K562 (cell line): ENCODE data around the gene UQCC5.

Source experiments
- GABPA ChIP-seq: fragments of 200-800 bp; sonication (Bioruptor generic); conservative IDR thresholded peaks from 2 replicates; pipeline ENCODE4 v1.6.1; 2016; ENCODE audit warnings: low read depth, missing genetic modification characterization, missing compliant biosample characterization
- HDGF ChIP-seq: fragments of 450-650 bp; IDR thresholded peaks from 2 replicates; pipeline ENCODE4 v1.6.1; 2016
- KAT7 ChIP-seq: sonication (generic); formaldehyde crosslinking; IDR thresholded peaks from 2 replicates; pipeline ENCODE4 v1.8.0; 2022; ENCODE audit warnings: missing genetic modification reagents, mild to moderate bottlenecking, borderline replicate concordance
- SMAD2 ChIP-seq: fragments of 150-350 bp; IDR thresholded peaks from 2 replicates; pipeline ENCODE4 v1.6.1; 2014; ENCODE audit warnings: low read depth, mild to moderate bottlenecking, low read length
- ZNF764 ChIP-seq: fragments of 250-450 bp; sonication (Bioruptor Pico); IDR thresholded peaks from 2 replicates; pipeline ENCODE4 v1.4.0; 2020; ENCODE audit warnings: low read depth, mild to moderate bottlenecking, moderate library complexity
- TF ChIP-seq, protein P1 (sequence below): fragments of 250-450 bp; sonication (Bioruptor Pico); IDR thresholded peaks from 2 replicates; pipeline ENCODE4 v1.8.0; 2021; ENCODE audit warnings: borderline replicate concordance, mild to moderate bottlenecking, moderate library complexity; ENCODE audit not compliant: poor library complexity, severe bottlenecking

DNA sequence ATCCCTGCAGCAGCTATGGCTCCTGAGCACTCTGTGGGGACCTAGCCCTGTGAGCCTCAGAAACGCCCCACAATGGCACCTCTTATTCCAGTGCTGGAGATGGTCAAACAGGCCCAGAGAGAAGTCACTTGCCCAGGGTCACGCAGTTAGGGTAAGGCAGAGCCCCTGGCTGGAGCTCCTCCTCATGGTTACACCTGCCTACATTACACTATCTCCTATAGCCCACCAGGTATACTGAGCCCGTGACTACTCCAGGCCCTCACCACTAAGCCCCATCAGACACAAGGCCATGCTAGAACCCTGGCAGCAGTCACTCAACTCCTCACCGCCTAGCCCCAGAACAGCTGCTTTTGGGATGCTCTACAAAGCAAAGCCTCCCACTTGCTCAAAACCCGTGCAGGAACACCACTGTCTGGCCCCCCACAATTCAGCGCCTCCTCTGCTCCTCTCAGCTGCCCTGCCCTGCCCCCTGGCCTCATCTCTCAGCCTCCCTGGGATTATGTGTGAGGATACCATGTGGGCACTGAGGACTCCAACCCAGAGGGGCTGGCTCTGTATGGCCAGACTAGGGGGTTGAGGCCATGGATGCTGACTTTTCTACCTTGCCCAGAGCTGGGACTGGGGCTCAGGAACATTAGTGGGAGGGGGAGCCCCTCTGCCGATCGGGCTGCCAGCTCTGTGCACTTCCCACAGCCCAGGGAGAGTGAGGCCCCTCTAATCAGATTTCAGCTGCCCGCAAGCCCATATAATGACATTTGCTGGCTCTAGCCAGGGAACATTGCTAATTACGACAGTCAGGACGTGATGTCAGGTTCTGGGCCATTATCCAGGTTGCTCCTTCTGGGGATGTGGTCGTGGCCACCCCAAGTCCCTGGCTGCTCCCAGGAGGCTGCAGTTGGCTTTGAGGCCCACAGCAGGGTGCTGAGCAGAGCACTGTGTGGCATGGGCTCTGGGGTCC is 6.8 kb upstream of the UQCC5 start:
- TF ChIP-seq, protein P1, sequence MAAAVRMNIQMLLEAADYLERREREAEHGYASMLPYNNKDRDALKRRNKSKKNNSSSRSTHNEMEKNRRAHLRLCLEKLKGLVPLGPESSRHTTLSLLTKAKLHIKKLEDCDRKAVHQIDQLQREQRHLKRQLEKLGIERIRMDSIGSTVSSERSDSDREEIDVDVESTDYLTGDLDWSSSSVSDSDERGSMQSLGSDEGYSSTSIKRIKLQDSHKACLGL (CRISPR knock-in tag) = no peak
- TF ChIP-seq GABPA (tag) = no peak
- TF ChIP-seq HDGF = no peak
- TF ChIP-seq ZNF764 (CRISPR knock-in tag) = no peak
- TF ChIP-seq SMAD2 = no peak
- no peak for TF ChIP-seq KAT7 (CRISPR knock-in tag)
